HG03064 (cell line): ENCODE data around the gene ARFGEF3.

Source experiments
- ATAC-seq: cut with Tn5 transposase; IDR thresholded peaks from one replicate; pipeline ENCODE4 v1.9.1; 2021; ENCODE audit warnings: low read depth; ENCODE audit not compliant: unreplicated experiment

ARFGEF3 gene

DNA sequence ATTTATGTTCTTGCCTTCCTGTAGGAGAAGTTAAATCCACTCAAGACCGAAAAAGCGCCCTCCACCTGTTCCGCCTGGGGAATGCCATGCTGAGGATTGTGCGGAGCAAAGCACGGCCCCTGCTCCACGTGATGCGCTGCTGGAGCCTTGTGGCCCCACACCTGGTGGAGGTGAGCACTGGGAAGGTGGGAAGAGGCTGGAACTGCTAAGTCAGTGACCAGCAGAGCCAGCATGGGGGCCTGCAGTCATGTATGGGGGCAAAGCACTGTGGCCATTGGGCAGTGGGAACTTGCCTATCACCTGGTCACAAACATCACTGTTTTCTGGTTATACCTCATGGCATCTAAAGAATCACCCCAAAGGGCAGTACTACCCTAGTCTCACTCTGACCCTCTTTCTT lies 135.0 kb downstream of the ARFGEF3 start:
- no peak for ATAC-seq

GRCh38 chr6:138297761-138298298 lies 136.1 kb downstream of the ARFGEF3 start:
- no peak for ATAC-seq

- no peak for ATAC-seq
These were observed 138.7 kb downstream of the ARFGEF3 start for GRCh38 chr6:138300469-138300868.

DNA sequence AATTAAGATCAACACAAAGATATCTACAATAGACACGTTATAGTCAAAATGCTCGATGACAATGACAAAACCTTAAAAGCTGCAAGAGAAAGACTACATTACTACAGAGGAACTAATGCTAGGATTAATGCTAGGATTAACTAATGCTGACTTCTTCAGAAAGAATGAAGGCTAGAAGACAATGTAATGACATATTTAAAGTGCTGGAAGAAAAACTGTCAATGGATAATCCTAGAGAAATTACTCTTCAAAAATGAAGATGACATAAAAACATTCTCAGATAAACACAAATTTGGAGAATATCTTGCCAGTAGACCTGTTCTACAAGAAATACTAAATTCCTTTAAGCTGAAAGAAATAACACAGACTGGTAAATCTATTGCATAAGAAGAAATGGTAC lies 140.8 kb downstream of the ARFGEF3 start:
- ATAC-seq: no peak

DNA sequence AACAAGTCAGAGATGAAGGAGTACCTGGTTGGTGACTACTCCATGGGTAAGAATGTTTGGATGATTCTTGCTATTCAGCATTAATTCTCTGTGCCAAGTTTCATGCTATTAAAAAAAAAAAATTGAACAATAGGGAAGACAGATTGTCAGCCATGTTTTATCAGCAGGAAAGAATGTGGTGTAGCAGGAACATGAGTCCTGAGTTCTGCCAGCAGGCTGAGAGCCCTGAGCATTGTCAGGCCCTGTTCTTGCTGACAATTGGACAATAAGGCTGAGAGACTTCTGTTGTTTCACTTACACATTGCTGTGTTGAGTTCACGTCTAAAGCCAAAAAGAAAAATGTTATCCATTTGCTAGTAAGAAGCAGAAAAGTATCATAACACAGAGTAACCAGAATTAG lies 145.6 kb downstream of the ARFGEF3 start:
- ATAC-seq: no peak

GRCh38 chr6:138307816-138308730 lies 146.3 kb downstream of the ARFGEF3 start:
- ATAC-seq: no peak

DNA sequence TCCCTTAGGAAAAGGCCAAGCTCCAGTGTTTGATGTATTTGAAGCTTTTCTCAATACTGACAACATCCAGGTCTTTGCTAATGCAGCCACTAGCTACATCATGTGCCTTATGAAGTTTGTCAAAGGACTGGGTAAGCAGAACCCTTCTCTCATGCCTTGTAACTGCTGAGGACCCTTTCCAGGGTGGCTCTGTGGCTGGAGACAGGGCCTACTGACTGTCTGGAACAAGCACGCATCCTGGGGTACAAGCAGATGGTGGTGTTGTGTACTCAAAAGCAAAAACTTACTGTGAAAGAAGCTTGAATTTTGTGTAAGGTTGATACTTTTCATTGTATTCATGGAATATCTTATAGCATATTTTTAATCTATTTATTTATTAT lies 147.0 kb downstream of the ARFGEF3 start:
- ATAC-seq: no peak

DNA sequence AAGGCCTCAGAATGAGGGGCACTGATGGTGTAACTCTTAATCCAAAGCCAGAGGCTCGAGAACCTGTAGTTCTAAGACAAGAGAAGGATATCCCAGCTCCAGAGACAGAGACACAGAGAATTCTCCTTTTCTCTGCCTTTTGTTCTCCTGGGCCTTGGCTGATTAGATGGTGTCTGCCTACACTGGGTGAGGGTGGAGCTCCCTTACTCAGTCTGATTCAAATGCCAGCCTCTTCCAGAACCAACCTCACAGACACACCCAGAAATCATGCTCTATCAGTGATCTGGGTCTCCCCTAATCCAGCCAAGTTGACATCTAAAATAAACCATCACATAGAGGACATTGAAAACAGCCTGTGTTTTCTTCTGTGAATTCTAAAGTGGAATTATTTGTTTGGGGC lies 148.0 kb downstream of the ARFGEF3 start:
- no peak for ATAC-seq

DNA sequence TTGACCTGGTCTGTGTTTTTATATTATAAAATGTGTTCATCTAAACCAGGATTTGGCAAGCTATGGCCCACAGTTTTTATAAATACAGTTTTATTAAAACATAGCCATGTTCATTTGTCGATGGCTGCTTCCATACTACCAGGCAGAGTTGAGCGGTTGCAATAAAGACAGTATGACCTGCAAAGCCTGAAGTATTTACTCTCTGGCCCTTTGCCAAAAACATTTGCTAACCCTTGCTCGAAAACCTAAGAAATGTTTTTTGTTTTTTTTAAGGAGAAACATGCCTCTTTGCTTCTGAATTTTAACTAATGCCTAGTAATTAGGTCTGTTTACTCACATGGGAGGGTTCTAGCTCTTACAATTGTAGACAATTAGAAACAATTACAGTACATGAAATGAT lies 148.6 kb downstream of the ARFGEF3 start:
- no peak for ATAC-seq

DNA sequence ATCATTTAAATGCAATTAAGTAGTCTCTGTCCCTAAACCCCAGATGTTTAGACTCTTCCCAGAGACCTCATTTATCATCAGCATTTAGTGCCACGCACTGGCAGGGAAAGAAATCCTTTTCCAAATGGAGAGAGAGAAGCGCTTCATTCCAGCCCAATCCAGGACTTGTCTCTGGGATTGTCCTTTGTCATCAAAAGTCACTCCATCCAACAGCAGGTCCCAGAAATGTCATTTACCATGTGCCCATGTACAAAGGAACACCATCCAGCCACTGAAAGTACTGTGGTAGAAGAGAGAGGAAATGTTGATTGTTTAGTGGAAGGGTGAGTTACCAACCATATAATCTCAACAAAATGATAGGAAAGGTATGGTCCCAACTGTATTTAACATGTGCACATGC lies 149.1 kb downstream of the ARFGEF3 start:
- ATAC-seq: no peak

DNA sequence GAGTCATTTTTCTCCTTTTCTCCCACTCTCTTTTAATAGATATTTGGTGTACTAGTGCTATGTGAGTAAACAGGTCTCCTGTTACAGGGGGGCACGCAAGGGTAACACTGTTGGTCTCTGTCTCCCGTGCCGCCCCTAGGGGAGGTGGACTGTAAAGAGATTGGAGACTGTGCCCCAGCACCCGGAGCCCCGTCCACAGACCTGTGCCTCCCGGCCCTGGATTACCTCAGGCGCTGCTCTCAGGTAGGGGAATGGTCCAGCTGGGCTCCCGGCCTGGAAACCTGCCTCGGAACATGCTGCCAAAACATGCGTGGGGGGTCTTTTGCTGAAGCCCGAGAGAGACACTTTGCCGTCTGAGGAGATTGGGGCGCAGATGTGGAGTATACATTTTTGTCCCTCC lies 149.5 kb downstream of the ARFGEF3 start:
- ATAC-seq: no peak

GRCh38 chr6:138318741-138319375 lies 157.1 kb downstream of the ARFGEF3 start:
- no peak for ATAC-seq

DNA sequence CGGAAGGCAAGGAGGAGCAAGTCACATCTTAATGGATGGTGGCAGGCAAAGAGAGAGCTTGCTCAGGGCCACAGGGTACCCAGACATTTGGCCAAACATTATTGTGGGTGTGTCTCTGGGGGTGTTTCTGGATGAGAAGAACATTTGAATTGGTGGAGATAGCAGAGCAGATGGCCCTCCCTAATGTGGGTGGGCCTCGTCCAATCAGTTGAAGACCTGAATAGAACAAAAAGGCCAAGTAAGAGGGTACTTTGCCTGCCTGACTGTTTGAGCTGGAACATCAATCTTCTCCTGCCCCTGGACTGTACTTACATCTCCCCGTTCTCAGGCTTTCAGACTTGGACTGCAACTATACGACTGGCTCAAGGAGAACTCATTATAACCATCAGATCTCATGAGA lies 160.2 kb downstream of the ARFGEF3 start:
- no peak for ATAC-seq

DNA sequence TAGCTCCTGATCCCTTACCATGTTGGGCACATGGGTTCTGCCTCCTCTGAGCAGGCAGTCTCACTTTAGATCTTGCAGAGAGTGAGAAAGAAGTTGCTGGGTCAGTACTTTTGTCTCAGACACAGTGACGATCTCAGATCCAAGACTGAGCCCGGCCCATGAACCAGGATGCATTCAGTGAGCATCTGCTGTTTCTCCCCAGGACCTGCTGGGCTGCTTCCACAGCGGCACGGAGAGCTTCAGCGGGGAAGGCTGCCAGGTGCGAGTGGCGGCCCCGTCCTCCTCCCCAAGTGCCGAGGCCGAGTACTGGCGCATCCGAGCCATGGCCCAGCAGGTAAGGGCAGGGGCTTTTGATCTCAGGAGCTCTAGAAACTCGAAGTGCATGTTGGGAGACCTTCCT lies 162.1 kb downstream of the ARFGEF3 start:
- no peak for ATAC-seq

- ATAC-seq: no peak
These were observed 166.5 kb downstream of the ARFGEF3 start for GRCh38 chr6:138328210-138328609.

GRCh38 chr6:138330763-138331162 lies 169.0 kb downstream of the ARFGEF3 start:
- no peak for ATAC-seq

DNA sequence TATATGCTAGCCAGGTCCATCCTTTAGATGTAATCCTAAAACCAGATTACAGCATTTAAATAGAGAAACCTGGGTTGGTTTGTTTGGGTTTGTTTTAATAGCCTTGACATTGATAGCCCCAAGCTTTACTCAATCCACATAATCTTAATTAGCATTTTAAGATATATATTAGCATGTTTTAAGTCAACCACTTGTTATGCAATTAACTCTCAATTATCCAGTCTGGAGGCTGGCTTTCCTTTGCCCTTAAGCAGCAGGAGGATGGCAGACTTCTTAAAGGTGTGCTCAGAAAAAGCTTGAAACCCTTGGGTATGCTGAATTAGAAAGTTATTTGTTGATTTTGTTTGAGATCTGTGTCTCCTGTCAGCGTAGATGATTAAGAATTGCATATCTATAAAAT lies 169.7 kb downstream of the ARFGEF3 start:
- ATAC-seq: no peak

DNA sequence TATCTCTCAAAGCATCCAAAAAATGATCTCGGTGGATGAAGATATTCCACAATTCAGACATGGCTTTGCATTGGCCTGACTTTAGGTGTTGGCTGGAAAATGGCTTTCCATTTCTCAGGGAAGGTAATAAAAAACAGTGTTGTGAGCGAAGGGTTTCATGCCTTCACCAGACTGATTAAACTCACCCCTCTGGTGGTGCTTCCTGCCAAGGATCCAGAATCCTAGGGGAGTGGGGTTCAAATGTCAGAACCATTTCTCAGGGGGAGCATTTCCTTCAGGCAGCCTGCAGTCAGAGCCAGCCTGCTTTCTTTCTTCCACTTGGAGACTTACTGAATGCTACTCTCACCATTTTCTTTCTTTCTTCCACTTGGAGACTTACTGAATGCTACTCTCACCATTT lies 170.2 kb downstream of the ARFGEF3 start:
- ATAC-seq: no peak

DNA sequence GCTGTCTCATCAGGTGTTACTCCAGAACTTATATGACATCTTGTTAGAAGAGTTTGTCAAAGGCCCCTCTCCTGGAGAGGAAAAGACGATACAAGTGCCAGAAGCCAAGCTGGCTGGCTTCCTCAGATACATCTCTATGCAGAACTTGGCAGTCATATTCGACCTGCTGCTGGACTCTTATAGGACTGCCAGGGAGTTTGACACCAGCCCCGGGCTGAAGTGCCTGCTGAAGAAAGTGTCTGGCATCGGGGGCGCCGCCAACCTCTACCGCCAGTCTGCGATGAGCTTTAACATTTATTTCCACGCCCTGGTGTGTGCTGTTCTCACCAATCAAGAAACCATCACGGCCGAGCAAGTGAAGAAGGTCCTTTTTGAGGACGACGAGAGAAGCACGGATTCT lies 172.3 kb downstream of the ARFGEF3 start:
- ATAC-seq: no peak

GRCh38 chr6:138334963-138335362 lies 173.2 kb downstream of the ARFGEF3 start:
- ATAC-seq: no peak

DNA sequence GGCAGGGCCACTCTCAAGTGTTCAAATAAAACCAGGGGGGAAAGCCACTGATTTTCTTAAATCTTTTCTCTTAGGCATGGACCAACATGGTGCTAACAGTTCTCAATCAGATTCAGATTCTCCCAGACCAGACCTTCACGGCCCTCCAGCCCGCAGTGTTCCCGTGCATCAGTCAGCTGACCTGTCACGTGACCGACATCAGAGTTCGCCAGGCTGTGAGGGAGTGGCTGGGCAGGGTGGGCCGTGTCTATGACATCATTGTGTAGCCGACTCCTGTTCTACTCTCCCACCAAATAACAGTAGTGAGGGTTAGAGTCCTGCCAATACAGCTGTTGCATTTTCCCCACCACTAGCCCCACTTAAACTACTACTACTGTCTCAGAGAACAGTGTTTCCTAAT lies 174.5 kb downstream of the ARFGEF3 start:
- ATAC-seq: no peak

- ATAC-seq: no peak
These were observed 175.3 kb downstream of the ARFGEF3 start for GRCh38 chr6:138337076-138337475.
